K562 (cell line): ENCODE measurements around the gene POP7. TPM values are rescaled to one million over a fixed set of nuclear protein-coding genes. Genes with fewer than 3 reads are reported as not detected.

Source experiments
- CBX3 ChIP-seq, 2 experiments: IDR thresholded peaks; 1 replicate in 1 of 2; 2 replicates in 1 of 2; pipeline ENCODE4 v1.6.1; 2012; ENCODE audit warnings: inconsistent platforms in 2 of 2, low read length in 2 of 2, borderline replicate concordance in 1 of 2, control low read depth in 1 of 2
- CLOCK ChIP-seq: fragments of 250-450 bp; sonication (Bioruptor Pico); IDR thresholded peaks from 2 replicates; pipeline ENCODE4 v1.4.0; 2020; ENCODE audit warnings: mild to moderate bottlenecking, moderate library complexity, borderline replicate concordance
- CTCF ChIP-seq, 3 experiments: IDR thresholded peaks in 2 of 3; conservative IDR thresholded peaks in 1 of 3; 2 replicates each; pipeline ENCODE4 v1.5.1; 2011 to 2012; ENCODE audit warnings: low read length in 3 of 3, mild to moderate bottlenecking in 3 of 3, control low read depth in 2 of 3, improper control_type of control experiment in 1 of 3, inconsistent platforms in 1 of 3, low read depth in 1 of 3, mixed read lengths in 1 of 3, moderate library complexity in 1 of 3; ENCODE audit not compliant: insufficient read depth in 2 of 3
- HDAC8 ChIP-seq: fragments of 450-650 bp; IDR thresholded peaks from 2 replicates; pipeline ENCODE4 v1.6.1; 2016; ENCODE audit warnings: mild to moderate bottlenecking, missing genetic modification characterization, moderate library complexity, missing compliant biosample characterization
- HLTF ChIP-seq: fragments of 450-650 bp; IDR thresholded peaks from 2 replicates; pipeline ENCODE4 v1.6.1; 2016
- HMG20A ChIP-seq: fragments of 450-650 bp; formaldehyde crosslinking; conservative IDR thresholded peaks from 2 replicates; pipeline ENCODE4 v1.4.0; 2020; ENCODE audit warnings: mild to moderate bottlenecking, mixed read lengths
- JUND ChIP-seq, 2 experiments: IDR thresholded peaks; 2 replicates in 1 of 2; 3 replicates in 1 of 2; pipeline ENCODE4 v1.6.1; 2011; ENCODE audit warnings: borderline replicate concordance in 2 of 2, low read depth in 2 of 2, low read length in 2 of 2, improper control_type of control experiment in 1 of 2, missing biosample characterization in 1 of 2, missing genetic modification characterization in 1 of 2, missing genetic modification reagents in 1 of 2
- MXI1 ChIP-seq: IDR thresholded peaks from 2 replicates; pipeline ENCODE4 v1.6.1; 2011; ENCODE audit warnings: low read depth, mild to moderate bottlenecking, improper control_type of control experiment, low read length
- TAL1 ChIP-seq: fragments of 450-650 bp; IDR thresholded peaks from 2 replicates; pipeline ENCODE4 v1.6.1; 2016; ENCODE audit warnings: mild to moderate bottlenecking
- polyA plus RNA-seq, 8 experiments: library from polyadenylated mRNA; depleted of rRNA in 4 of 8; stranded (reverse) in 5 of 8; unstranded in 3 of 8; fragments of >200 nt; fragmentation: Nextera tagmentation in 2 of 8; fragmentation: Illumina TruSeq in 1 of 8; extraction: Ambion mirVana in 2 of 8; extraction: Trizol in 1 of 8; gene quantifications; 2 replicates each; pipeline versions ENCODE4 v1.2.1 to v1.2.3, GENCODE V29; 2011 to 2014; ENCODE audit warnings: inconsistent platforms in 1 of 8, missing spikeins in 1 of 8
- total RNA-seq, 7 experiments: library from RNA; depleted of rRNA in 6 of 7; stranded (reverse); fragments of >200 nt in 6 of 7; fragmentation: Illumina TruSeq in 2 of 7; extraction: Trizol in 2 of 7; gene quantifications; 2 replicates each; pipeline versions ENCODE4 v1.2.1 to v1.2.3, GENCODE V29; 2011 to 2021; ENCODE audit warnings: low replicate concordance in 1 of 7
- TF ChIP-seq, protein P1 (sequence below), 2 experiments: fragments of 450-650 bp; formaldehyde crosslinking in 1 of 2; IDR thresholded peaks; 2 replicates each; pipeline versions ENCODE4 v1.4.0 to v1.6.1; 2014 to 2020; ENCODE audit warnings: mild to moderate bottlenecking in 2 of 2, borderline replicate concordance in 1 of 2, low read depth in 1 of 2

Gene POP7
- total and polyA plus RNA-seq, 9 of the 15 experiments (the other 6 are each of a cell fraction or from before 2014, with no cell fraction given), result 11.5 to 163 (median 68.9) TPM

DNA sequence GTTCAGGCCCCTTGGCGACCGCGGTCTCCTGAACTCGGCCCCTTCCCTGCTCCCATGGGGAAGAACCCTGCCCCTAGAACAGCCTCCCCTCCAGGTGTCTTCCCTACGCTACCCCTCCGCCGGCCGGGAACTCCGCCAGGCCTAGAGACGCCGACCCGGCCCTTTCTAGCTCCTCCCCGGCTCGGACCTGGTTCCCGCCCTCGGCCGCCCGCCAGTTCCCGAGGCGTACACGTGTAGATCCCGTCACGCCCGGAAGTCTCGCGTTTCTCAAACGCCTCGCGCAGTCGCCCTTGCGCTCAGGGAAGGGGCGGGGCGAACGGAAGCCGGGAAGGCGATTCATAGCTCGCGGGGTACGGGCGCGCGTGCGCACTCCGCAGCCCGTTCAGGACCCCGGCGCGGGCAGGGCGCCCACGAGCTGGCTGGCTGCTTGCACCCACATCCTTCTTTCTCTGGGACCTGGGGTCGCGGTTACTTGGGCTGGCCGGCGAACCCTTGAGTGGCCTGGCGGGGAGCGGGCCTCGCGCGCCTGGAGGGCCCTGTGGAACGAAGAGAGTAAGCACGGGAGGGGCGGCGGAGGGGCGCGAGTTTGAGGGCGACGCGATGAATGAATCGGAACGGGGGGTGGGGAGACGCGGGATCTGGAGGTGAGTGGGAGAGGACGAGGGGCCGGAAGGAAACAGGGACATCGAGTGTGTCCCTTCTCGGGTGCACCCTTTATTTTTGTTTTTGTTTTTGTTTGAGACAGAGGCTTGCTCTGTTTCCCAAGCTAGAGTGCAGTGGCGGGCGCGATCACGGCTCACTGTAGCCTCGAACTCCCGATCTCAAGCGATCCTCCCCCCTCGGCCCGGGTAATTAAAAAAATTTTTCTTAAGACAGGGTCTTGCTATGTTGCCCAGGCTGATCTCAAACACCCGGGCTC lies at the start of gene POP7 (continued):
- TF ChIP-seq, protein P1, sequence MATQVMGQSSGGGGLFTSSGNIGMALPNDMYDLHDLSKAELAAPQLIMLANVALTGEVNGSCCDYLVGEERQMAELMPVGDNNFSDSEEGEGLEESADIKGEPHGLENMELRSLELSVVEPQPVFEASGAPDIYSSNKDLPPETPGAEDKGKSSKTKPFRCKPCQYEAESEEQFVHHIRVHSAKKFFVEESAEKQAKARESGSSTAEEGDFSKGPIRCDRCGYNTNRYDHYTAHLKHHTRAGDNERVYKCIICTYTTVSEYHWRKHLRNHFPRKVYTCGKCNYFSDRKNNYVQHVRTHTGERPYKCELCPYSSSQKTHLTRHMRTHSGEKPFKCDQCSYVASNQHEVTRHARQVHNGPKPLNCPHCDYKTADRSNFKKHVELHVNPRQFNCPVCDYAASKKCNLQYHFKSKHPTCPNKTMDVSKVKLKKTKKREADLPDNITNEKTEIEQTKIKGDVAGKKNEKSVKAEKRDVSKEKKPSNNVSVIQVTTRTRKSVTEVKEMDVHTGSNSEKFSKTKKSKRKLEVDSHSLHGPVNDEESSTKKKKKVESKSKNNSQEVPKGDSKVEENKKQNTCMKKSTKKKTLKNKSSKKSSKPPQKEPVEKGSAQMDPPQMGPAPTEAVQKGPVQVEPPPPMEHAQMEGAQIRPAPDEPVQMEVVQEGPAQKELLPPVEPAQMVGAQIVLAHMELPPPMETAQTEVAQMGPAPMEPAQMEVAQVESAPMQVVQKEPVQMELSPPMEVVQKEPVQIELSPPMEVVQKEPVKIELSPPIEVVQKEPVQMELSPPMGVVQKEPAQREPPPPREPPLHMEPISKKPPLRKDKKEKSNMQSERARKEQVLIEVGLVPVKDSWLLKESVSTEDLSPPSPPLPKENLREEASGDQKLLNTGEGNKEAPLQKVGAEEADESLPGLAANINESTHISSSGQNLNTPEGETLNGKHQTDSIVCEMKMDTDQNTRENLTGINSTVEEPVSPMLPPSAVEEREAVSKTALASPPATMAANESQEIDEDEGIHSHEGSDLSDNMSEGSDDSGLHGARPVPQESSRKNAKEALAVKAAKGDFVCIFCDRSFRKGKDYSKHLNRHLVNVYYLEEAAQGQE (IDR thresholded peaks at IDR 0.05; ENCODE audit: borderline replicate concordance), result no peak
- TF ChIP-seq, protein P1 (CRISPR knock-in tag; IDR thresholded peaks at IDR 0.05; ENCODE audit: low read depth), result no peak; the same call in 1 of the 2 replicates
- TF ChIP-seq CTCF (IDR thresholded peaks at IDR 0.05 in 2 of 3, conservative IDR thresholded peaks at IDR 0.05 in 1 of 3; ENCODE audit: insufficient read depth in 2 of 3, low read depth in 1 of 3, low read length in 3 of 3) (no peak; a peak in 1 of 6 replicates), JUND (IDR thresholded peaks at IDR 0.05; ENCODE audit: borderline replicate concordance, low read depth, low read length) (no peak; the same call in 1 of the 2 replicates), JUND (tag; IDR thresholded peaks at IDR 0.05; ENCODE audit: borderline replicate concordance, low read depth, low read length) (0 out of 3 replicates have a peak, but pooled peaks have one; percentile 6), HMG20A (CRISPR knock-in tag) (no peak), CLOCK (CRISPR knock-in tag) (no peak), HLTF (peak; percentile 89; the same call in 1 of the 2 replicates), TAL1 (no peak), CBX3 (IDR thresholded peaks at IDR 0.05; ENCODE audit: borderline replicate concordance in 1 of 2, low read length in 2 of 2) (no peak; a peak in 1 of 3 replicates), HDAC8 (tag) (no peak), MXI1 (peak; percentile 82; the same call in 1 of the 2 replicates)
